ENCODE data around the gene ADAMTS20.

- TF ChIP-seq CTCF (IDR thresholded peaks at IDR 0.05), result no peak
- no peak for TF ChIP-seq POLR2A (IDR thresholded peaks at IDR 0.05)
These were observed 220.1 kb downstream of the ADAMTS20 start for GRCh38 chr12:43331935-43332334.

All from upper lobe of left lung (tissue), 4 donors.